SU-DHL-6 (cell line): ENCODE data around the gene OBSCN.

ENCODE experiments used
- CTCF ChIP-seq: fragments of 200-600 bp; sonication (generic); IDR thresholded peaks from one replicate; pipeline ENCODE4 v1.5.1; 2017; ENCODE audit warnings: antibody characterized with exemption, mild to moderate bottlenecking, low read length, moderate library complexity; ENCODE audit not compliant: insufficient read depth, poor library complexity, severe bottlenecking
- EZH2phosphoT487 ChIP-seq: fragments of 200-600 bp; sonication (generic), shearing (Covaris generic); conservative IDR thresholded peaks from 2 replicates; pipeline ENCODE4 v1.6.1; 2018; ENCODE audit warnings: mild to moderate bottlenecking, antibody characterized with exemption, low read length, moderate library complexity, mixed read lengths

GRCh38 chr1:228288536-228289238 lies 80.8 kb downstream of the OBSCN start:
- TF ChIP-seq EZH2phosphoT487: no peak
- TF ChIP-seq CTCF: no peak
